GM13977 (cell line): ENCODE results near the gene C17orf114.

Experiments
- DNase-seq: peaks from one replicate; pipeline ENCODE4 v3.0.0; 2012; ENCODE audit warnings: low spot score
- in situ Hi-C: fragments of 300-500 bp; cut with MboI; formaldehyde crosslinking; loops from one replicate; pipeline ENCODE4 v1.12.0; 2022; ENCODE audit warnings: low sequenced_read_pairs, low pct_unique_long_range_greater_than_20kb, mixed read lengths, inconsistent platforms; ENCODE audit not compliant: unreplicated experiment
- TF ChIP-seq, protein P1 (sequence below): IDR thresholded peaks from 2 replicates; pipeline ENCODE4 v1.5.1; 2012; ENCODE audit warnings: mild to moderate bottlenecking, control low read depth; ENCODE audit not compliant: insufficient read depth; ENCODE audit errors: extremely low read depth, missing control alignments

C17orf114 gene

DNA sequence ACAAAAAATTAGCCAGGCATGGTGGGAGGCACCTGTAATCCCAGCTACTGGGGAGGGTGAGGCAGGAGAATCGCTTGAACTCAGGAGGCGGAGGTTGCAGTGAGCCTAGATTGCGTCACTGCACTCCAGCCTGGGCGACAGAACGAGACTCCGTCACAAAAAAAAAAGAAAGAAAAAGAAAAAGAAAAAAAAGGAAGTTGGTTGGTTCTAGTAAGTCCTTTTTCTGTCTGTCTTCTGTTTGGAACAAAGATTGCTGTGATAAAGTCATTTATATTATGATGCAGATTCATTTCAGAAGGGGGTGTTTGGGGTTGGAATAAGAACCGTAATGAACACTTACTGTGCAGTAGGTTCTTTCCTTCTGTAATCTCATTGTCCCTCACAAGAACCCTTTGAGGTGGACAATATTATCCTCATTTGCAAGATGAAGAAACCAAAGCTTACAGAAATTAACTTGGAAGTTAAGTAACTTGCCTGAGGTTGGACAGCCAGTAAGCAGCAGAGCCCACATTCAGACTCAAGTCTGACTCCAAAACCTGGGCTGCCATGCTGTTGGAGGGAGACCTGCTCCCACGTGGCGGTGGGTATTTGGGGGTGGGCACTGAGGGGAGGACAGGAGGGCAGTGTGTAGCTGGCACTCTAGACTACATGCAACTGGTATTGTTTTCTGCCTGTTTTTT lies 41.3 kb upstream of the C17orf114 start:
- TF ChIP-seq, protein P1, sequence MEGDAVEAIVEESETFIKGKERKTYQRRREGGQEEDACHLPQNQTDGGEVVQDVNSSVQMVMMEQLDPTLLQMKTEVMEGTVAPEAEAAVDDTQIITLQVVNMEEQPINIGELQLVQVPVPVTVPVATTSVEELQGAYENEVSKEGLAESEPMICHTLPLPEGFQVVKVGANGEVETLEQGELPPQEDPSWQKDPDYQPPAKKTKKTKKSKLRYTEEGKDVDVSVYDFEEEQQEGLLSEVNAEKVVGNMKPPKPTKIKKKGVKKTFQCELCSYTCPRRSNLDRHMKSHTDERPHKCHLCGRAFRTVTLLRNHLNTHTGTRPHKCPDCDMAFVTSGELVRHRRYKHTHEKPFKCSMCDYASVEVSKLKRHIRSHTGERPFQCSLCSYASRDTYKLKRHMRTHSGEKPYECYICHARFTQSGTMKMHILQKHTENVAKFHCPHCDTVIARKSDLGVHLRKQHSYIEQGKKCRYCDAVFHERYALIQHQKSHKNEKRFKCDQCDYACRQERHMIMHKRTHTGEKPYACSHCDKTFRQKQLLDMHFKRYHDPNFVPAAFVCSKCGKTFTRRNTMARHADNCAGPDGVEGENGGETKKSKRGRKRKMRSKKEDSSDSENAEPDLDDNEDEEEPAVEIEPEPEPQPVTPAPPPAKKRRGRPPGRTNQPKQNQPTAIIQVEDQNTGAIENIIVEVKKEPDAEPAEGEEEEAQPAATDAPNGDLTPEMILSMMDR, result no peak
- DNase-seq, result no peak
- in situ Hi-C loops, result no loop called here

GRCh38 chr17:4842376-4842775 lies 40.2 kb upstream of the C17orf114 start:
- DNase-seq, result no peak
- in situ Hi-C loops, result no loop called here
- TF ChIP-seq, protein P1, result no peak

DNA sequence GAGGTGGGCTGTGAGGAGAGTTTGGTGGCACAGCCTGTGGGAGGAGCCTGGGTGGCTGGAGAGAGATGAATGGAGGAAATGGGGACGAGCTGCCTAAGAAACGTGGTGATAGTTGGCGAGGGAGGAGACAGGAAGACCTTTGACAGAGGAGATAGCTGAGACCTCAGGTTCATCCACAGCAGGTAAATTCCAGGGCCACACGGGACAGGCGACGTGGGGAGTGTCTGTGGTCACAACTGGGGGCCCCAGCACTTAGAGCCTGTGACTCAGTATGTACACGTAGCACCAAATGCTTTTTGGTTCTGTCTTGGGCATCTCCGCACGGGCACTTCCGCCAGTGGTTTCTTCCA lies 38.7 kb upstream of the C17orf114 start:
- in situ Hi-C loops, result no loop called here
- TF ChIP-seq, protein P1, result no peak
- DNase-seq, result no peak

DNA sequence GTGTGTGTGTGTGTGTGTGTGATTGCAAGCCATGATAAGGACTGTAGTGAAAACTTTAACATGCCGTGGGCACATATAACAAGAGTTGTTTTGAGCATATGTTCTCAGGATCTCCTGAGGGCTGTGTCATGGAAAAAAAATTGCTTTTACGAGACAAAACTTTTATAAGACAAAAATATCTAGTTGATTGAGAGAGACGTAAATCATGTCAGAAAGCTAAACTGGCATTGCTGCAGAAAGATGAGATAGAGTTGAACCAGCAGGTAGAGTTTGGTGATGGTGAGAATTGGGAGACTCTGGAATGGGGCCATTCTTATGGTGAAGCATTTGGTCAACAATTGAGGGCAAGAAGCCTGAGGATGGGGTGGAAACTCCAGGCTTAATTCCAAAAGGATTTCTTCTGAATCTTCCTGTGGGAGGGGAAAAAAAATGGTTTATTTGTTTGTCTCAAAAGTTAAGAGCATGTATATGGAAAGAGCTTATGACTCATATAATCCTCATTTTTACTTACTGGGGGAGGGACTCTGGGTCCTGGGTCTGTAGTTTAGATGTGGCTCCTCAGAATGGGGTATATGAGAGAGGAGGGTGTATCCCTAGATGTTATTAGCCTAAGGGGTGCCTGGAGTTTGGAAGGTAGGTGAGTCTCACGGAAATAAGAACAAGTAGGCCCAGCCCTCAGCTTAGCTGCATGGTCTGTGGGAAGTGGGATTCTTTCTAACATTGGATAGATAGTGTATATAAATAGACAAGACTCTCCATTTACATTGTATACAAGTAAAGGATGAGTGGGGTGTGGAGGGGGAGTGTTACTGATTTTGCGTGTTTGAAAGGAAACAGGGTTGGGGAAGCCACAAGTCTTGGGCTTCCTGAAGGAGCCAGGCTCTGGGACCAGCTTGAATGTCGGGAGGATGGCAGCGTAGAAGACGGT lies 38.1 kb upstream of the C17orf114 start:
- TF ChIP-seq, protein P1, result no peak
- DNase-seq, result no peak
- in situ Hi-C loops, result no loop called here

- DNase-seq, result no peak
- in situ Hi-C loops, result no loop called here
- TF ChIP-seq, protein P1, result no peak
Observed at GRCh38 chr17:4839221-4839620, 37.1 kb upstream of the C17orf114 start.

GRCh38 chr17:4838309-4838785 lies 36.2 kb upstream of the C17orf114 start:
- TF ChIP-seq, protein P1, result no peak
- in situ Hi-C loops, result no loop called here
- DNase-seq, result no peak
